SH-SY5Y (cell line): Measurements from ENCODE around the gene LYG1.

Experiments
- GATA2 ChIP-seq: IDR thresholded peaks from 2 replicates; pipeline ENCODE4 v1.6.1; 2011; ENCODE audit warnings: mild to moderate bottlenecking, low read depth, low read length
- GATA3 ChIP-seq: IDR thresholded peaks from 2 replicates; pipeline ENCODE4 v1.6.1; 2011; ENCODE audit warnings: low read depth, mild to moderate bottlenecking, low read length, moderate library complexity

DNA sequence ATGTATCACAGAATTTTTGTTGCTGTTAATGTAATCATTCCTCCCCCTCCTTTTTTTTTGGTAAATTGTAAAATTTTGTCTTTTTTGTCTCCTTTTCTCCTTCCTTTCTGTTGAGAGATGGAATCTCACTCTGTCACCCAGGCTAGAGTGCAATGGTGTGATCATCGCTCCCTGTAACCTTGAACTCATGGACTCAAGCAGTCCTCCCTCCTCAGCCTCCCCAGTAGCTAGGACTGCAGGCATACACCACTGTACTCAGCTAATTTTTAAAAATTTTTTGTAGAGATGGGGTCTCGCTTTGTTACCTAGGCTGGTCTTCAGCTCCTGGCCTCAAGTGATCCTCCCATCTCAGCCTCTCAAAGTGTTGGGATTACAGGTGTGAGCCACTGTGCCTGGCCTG is 41.5 kb upstream of the LYG1 start:
- no peak for TF ChIP-seq GATA2
- TF ChIP-seq GATA3 = no peak
